Common myeloid progenitor, CD34-positive (primary cell): ENCODE data around the gene MUC22.
"Not testable (repeated sequence)": the region's sequence is repeated elsewhere in the genome, so short reads cannot be mapped to it uniquely, and the experiment has no call there.

Source experiments
- CTCF ChIA-PET: fragments of 350-600 bp; sonication (Branson Sonifier 250); formaldehyde crosslinking; loops from one replicate; lab custom pipeline; 2021; ENCODE audit warnings: antibody characterized with exemption; lab: Charles Lee
- POLR2A ChIA-PET: fragments of 350-600 bp; sonication (Branson Sonifier 250); formaldehyde crosslinking; loops from one replicate; lab custom pipeline; 2021; ENCODE audit warnings: antibody characterized with exemption; lab: Charles Lee
- DNase-seq, 3 donors: peaks; one replicate each; pipeline versions ENCODE4 v3.0.0 to v3.0.0-alpha.2; 2013
- H3K27ac ChIP-seq, 2 experiments: 1 replicate in 1 of 2; 2 replicates in 1 of 2; pipeline ENCODE4 v1.7.0; 2013; ENCODE audit warnings: inconsistent platforms in 2 of 2, low read length in 2 of 2, mild to moderate bottlenecking in 2 of 2, low read depth in 1 of 2, moderate library complexity in 1 of 2; ENCODE audit not compliant: severe bottlenecking in 2 of 2, insufficient read depth in 1 of 2, poor library complexity in 1 of 2
- H3K27me3 ChIP-seq, 5 experiments: replicated peaks in 2 of 5; 1 replicate in 3 of 5; 2 replicates in 2 of 5; pipeline versions ENCODE4 v1.6.1 to v1.7.0; 2013; ENCODE audit warnings: low read length in 4 of 5, mild to moderate bottlenecking in 2 of 5, moderate library complexity in 2 of 5, inconsistent platforms in 1 of 5; ENCODE audit not compliant: insufficient read depth in 5 of 5, control insufficient read depth in 4 of 5
- H3K36me3 ChIP-seq, 4 experiments: 1 replicate in 2 of 4; 2 replicates in 2 of 4; pipeline versions ENCODE4 v1.6.1 to v1.7.0; 2013; ENCODE audit warnings: low read length in 3 of 4, control low read depth in 1 of 4, mild to moderate bottlenecking in 1 of 4; ENCODE audit not compliant: control insufficient read depth in 4 of 4, insufficient read depth in 4 of 4
- H3K4me1 ChIP-seq, 4 experiments: 1 replicate in 3 of 4; 2 replicates in 1 of 4; pipeline versions ENCODE4 v1.6.1 to v1.7.1; 2013; ENCODE audit warnings: low read length in 3 of 4, mild to moderate bottlenecking in 3 of 4, control low read depth in 1 of 4, inconsistent platforms in 1 of 4, moderate library complexity in 1 of 4; ENCODE audit not compliant: control insufficient read depth in 4 of 4, insufficient read depth in 4 of 4; ENCODE audit errors: control extremely low read depth in 1 of 4
- H3K4me3 ChIP-seq, 7 experiments: 1 replicate in 4 of 7; 2 replicates in 3 of 7; pipeline versions ENCODE4 v1.5.1 to v1.7.0; 2013; ENCODE audit warnings: mild to moderate bottlenecking in 7 of 7, low read length in 6 of 7, moderate library complexity in 6 of 7, inconsistent platforms in 2 of 7, low read depth in 2 of 7, control low read depth in 1 of 7; ENCODE audit not compliant: insufficient read depth in 4 of 7, control insufficient read depth in 1 of 7; ENCODE audit errors: extremely low read depth in 1 of 7
- H3K9me3 ChIP-seq, 5 experiments: 1 replicate in 4 of 5; 2 replicates in 1 of 5; pipeline versions ENCODE4 v1.6.1 to v1.7.1; 2013; ENCODE audit warnings: low read length in 4 of 5, mild to moderate bottlenecking in 2 of 5, inconsistent platforms in 1 of 5, low read depth in 1 of 5, moderate library complexity in 1 of 5; ENCODE audit not compliant: control insufficient read depth in 4 of 5, insufficient read depth in 2 of 5; ENCODE audit errors: control extremely low read depth in 1 of 5
- WGBS: methylation state at CpG from one replicate; pipeline ENCODE4 v1.1.5; 2013; ENCODE audit not compliant: insufficient coverage; 5-methylcytosine and 5-hydroxymethylcytosine counted together

MUC22 gene

DNA sequence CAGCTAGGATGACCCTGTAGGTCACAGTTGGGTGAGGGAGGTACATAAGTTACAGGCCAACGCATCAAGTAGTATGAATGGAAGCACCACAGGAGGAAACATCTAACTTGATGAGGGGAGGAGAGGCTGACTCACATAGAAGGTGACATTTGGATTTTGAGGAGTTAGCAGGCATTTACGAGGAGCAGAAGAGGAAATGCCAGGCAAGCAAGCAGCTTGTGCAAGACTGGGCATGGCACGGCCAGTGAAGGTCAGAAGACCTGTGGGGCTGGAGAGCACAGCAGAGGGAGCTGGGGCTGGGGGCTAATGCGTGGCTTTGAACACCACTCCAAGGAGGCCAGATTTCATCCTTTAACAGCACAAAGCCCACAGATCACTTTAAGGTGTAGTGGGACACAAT is 37.8 kb downstream of the MUC22 start:
- no peaks in the 10 kb centered on the region for H3K4me1 ChIP-seq
- H3K9me3 ChIP-seq: no peaks in the 10 kb centered on the region
- H3K27ac ChIP-seq: no peak overlapping the region
- CTCF ChIA-PET: interaction anchor here (1.4 to 1.7 kb wide), 2 partner anchors 9 to 132 kb away, joined by 3 to 4 read pairs; no protein-coding TSS in a partner anchor
- H3K36me3 ChIP-seq: no peaks in the 10 kb centered on the region
- POLR2A ChIA-PET: no interaction called here
- 84% methylated on average over 4 of the region's 4 CpGs for WGBS
- H3K4me3 ChIP-seq: no peak overlapping the region
- DNase-seq: no peak
- peaks cover 0 to 8% (median 0%) of the 10 kb centered on the region in 5 experiments for H3K27me3 ChIP-seq

DNA sequence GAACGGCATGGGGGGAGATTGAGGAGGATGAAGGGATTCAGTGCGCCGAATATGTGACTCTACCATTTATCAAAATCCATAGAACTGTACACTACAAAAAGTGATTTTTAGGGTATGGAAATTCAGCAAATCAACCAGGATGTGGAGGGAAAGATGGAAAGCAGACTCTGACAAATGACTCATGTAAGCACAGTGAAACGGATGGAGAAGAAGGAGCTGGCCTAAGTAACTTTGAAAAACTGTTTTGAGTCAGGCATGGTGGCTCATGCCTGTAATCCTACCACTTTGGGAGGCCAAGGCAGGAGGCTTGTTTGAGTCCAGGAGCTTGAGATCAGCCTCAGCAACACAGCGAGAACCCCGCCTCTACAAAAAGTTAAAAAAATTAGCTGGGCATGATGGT is 39.2 kb downstream of the MUC22 start:
- H3K4me3 ChIP-seq: no peak overlapping the region
- no peaks in the 10 kb centered on the region for H3K9me3 ChIP-seq
- peaks cover 0 to 12% (median 7%) of the 10 kb centered on the region in 4 experiments for H3K4me1 ChIP-seq
- ChIA-PET CTCF (interaction anchor here (0.8 to 2.0 kb wide), 2 partner anchors 11 to 129 kb away, joined by 3 to 6 read pairs; no protein-coding TSS in a partner anchor), POLR2A (no interaction called here)
- H3K27me3 ChIP-seq: no peaks in the 10 kb centered on the region
- H3K36me3 ChIP-seq: no peaks in the 10 kb centered on the region
- WGBS: 96% methylated on average over 3 of the region's 6 CpGs
- H3K27ac ChIP-seq: no peak overlapping the region
- no peak for DNase-seq

DNA sequence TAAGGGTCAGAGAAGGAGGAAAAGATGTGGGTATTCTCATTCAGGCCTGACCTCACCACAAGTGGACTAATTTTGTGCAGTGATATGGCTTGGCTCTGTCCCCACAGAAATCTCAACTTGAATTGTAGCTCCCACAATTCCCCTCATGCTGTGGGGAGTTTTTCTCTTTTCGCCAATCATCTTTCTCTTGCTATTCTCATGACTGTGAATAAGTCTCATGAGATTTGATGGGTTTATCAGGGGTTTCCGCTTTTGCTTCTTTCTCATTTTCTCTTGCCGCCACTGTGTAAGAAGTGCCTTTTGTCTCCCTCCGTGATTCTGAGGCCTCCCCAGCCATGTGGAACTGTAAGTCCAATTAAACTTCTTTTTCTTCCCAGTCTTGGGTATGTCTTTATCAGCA is 42.9 kb downstream of the MUC22 start:
- H3K9me3 ChIP-seq, DNase-seq, POLR2A ChIA-PET, H3K27me3 ChIP-seq, H3K27ac ChIP-seq, H3K4me3 ChIP-seq, H3K36me3 ChIP-seq: not testable (repeated sequence)
- peaks cover 0 to 12% (median 7%) of the 10 kb centered on the region in 4 experiments for H3K4me1 ChIP-seq
- 100% methylated on average over 1 of the region's 4 CpGs for WGBS
- CTCF ChIA-PET: interaction anchor here (1.2 to 3.3 kb wide), 4 partner anchors 9 to 34 kb away, joined by 3 to 16 read pairs (median 8); no protein-coding TSS in a partner anchor

DNA sequence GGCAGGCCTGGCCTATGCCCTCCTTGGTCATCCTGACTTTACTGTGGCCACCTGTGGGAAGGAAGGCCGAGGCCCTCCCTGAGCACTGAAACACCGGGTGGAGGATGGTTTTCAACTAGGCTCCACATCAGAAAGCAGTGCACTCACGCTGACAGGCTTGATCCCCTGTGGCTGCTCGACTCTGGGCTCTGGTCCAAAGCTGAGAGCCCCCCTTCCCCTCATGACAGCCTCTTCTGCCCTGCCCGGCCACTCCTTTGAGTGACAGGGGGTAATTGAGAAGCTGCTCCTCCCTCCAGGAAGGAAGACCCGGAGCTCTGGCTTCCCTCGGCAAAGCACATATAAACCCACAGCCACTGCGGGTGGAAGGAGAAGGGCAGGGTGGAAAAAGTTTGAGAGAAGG is 43.6 kb downstream of the MUC22 start:
- H3K4me1 ChIP-seq: peaks cover 0 to 12% (median 7%) of the 10 kb centered on the region in 4 experiments
- H3K27me3 ChIP-seq: peaks cover 0 to 2% (median 0%) of the 10 kb centered on the region in 5 experiments
- H3K9me3 ChIP-seq: no peaks in the 10 kb centered on the region
- ChIA-PET POLR2A (no interaction called here), CTCF (interaction anchor here (0.8 to 3.3 kb wide), 7 partner anchors 8 to 139 kb away, joined by 3 to 16 read pairs (median 4); partner anchors contain the start of gene PSORS1C1)
- H3K36me3 ChIP-seq: no peaks in the 10 kb centered on the region
- H3K27ac ChIP-seq: no peak overlapping the region
- DNase-seq: peak in 2 of 3 donors; percentile 57 to 69
- 0% methylated on average over 2 of the region's 8 CpGs for WGBS
- H3K4me3 ChIP-seq: no peak overlapping the region

DNA sequence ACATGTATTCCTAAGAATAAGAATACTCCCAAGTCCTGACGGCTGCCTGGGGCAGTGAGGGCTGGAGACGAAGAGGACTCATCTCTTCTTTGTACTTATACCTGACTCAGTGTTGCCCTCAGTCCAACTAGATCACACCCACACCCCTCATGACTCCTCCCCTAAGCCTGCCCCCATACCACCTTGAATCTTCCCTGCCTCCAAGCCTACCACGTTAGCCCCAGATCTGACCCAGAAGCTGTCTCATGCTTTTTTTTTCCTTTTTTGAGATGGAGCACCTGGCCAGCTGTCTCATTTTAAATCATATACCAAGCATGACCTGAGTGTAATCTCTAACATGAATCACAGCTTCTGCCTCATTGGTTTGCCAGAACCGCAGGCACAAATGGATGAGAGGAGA is 45.2 kb downstream of the MUC22 start:
- CTCF ChIA-PET: interaction anchor here (0.8 to 1.5 kb wide), 4 partner anchors 20 to 235 kb away, joined by 3 read pairs; no protein-coding TSS in a partner anchor

DNA sequence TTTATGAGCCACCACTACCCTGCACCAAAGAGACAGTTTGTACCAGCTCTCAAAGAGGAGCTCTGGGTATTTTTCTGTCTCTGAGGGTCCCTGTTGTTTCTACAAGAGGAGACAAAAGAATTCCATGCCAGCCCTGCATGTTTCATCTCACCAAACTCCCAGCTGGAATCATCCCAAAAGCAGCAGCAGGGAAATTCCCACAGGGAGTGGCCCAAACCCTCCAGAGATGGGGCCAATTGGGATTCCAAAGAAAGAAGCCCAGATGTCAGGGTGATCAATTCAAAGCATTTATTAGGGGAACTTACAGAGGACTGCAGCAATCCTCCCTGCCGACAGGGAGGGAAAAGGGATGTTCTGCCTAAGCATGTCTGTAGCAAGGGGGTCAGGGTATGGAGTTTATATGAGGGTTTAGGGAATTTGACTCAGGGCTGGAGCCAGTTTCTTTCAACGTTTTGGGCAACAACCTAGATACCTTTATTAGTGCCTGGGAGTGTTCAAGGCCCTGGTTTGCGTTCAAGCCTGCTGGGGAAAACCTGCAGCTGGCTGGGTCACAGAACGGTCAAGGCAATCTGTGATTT is 47.2 kb downstream of the MUC22 start:
- peaks cover 0 to 4% (median 0%) of the 10 kb centered on the region in 5 experiments for H3K27me3 ChIP-seq
- ChIA-PET CTCF (interaction anchor here (1.1 to 1.9 kb wide), 6 partner anchors 10 to 257 kb away, joined by 3 to 8 read pairs (median 3); no protein-coding TSS in a partner anchor), POLR2A (no interaction called here)
- no peaks in the 10 kb centered on the region for H3K36me3 ChIP-seq
- DNase-seq: no peak
- no peak overlapping the region for H3K27ac ChIP-seq
- 90% methylated on average over 3 of the region's 4 CpGs for WGBS
- no peak overlapping the region for H3K4me3 ChIP-seq
- H3K9me3 ChIP-seq: no peaks in the 10 kb centered on the region
- peaks cover 0 to 13% (median 8%) of the 10 kb centered on the region in 4 experiments for H3K4me1 ChIP-seq

More for the DNA sequence above, 45.2 kb downstream of the MUC22 start:
- no peak for DNase-seq
- POLR2A ChIA-PET: interaction anchor here (0.7 kb wide), 2 partner anchors 11 to 90 kb away, joined by 3 read pairs; no protein-coding TSS in a partner anchor
- peaks cover 0 to 13% (median 8%) of the 10 kb centered on the region in 4 experiments for H3K4me1 ChIP-seq
- no peak overlapping the region for H3K27ac ChIP-seq
- peaks cover 0 to 2% (median 0%) of the 10 kb centered on the region in 5 experiments for H3K27me3 ChIP-seq
- H3K9me3 ChIP-seq: no peaks in the 10 kb centered on the region
- no peak overlapping the region for H3K4me3 ChIP-seq
- no peaks in the 10 kb centered on the region for H3K36me3 ChIP-seq
- 89% methylated on average over 3 of the region's 4 CpGs for WGBS
